CMK (cell line): ENCODE measurements around the gene HDDC3.
A peak's percentile ranks its signal among the peaks of the same experiment; 100 is the strongest.

Experiments
- DNase-seq: peaks from one replicate; pipeline ENCODE4 v3.0.0-alpha.2; 2010; ENCODE audit warnings: low read depth

The HDDC3 gene

DNA sequence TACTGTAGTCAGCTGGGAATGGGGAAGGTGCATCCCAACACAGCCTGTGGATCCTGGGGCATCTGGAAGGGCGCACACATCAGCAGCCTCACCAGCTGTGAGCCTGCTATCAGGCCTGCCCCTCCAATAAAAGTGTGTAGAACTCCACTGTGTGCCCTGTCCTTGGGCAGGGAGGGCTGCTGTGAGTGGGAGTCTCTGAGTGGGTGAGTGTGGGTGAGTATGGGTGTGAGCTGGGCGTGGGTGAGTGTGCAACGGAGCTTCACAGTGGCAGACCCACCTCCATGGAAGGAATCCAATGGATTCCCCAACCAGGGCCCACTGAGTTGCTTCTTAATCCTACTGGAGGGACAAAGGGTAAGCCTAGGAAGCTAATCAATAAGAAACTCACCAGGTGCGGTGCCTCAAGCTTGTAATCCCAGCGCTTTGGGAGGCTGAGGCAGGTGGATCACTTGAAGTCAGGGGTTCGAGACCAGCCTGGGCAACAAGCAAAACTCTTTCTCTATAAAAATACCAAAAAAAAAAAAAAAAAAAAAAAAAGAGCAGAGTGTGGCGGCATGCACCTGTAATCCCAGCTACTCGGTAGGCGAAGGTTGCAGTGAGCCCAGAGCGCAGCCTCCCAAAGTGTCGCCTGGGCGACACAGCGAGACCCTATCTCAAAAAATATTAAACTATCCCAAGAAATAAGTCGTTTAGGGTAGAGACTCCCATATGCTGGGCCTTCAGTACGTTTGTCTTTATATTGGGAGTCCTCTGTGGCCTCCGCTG is 21.8 kb upstream of the HDDC3 start:
- no peak for DNase-seq

GRCh38 chr15:90952901-90953677 is 20.7 kb upstream of the HDDC3 start:
- DNase-seq, result no peak

- DNase-seq, result no peak
These were observed 18.3 kb upstream of the HDDC3 start for GRCh38 chr15:90950676-90951075.

GRCh38 chr15:90949979-90950675 is 17.8 kb upstream of the HDDC3 start:
- no peak for DNase-seq

DNA sequence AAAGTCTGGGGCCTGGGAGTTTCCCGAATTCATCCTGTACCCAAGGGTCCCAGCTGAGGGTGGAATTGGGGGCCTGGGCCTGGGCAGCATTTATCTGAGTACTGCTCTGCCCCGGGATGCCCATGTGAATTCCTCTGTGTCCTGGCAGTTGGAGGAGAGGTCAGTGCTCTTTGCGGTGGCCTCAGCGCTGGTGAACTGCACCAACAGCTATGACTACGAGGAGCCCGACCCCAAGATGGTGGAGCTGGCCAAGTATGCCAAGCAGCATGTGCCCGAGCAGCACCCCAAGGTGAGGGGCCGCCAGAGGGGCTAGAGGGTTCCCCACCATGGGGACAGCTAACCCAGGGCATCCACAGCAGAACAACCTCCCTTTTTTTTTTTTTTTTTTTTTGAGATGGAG is 16.2 kb upstream of the HDDC3 start:
- no peak for DNase-seq

DNA sequence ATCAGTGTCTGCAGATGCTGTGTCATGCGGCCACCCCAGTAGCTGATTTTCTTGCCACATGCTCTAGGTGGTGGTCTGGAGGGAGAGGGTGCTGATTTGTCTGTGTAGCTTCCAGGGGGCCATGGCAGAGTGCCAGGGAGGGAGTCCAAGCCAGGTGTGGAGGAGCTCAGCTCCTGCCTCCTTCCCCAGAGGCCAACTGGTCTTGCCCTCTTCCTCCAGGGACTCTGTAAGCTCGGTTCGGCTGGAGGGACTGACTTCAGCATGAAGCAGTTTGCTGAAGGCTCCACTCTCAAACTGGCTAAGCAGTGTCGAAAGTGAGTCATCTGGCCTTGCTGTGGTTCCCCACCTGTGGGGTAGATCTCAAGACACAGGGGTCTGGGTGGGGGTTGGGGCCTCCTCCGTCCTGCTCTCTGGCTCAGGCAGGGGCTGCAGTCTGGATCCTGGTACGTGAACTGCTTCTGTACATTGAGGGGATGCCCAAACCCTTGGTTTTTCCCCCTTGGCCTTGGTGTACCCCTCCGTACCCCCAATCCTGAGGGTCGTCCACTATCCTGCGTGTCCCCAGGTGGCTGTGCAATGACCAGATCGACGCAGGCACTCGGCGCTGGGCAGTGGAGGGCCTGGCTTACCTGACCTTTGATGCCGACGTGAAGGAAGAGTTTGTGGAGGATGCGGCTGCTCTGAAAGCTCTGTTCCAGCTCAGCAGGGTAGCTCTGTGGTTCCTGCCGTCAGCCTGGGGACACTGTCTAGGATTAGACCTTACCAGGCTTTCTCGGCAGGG is 15.4 kb upstream of the HDDC3 start:
- no peak for DNase-seq

GRCh38 chr15:90946941-90947576 is 14.7 kb upstream of the HDDC3 start:
- no peak for DNase-seq

DNA sequence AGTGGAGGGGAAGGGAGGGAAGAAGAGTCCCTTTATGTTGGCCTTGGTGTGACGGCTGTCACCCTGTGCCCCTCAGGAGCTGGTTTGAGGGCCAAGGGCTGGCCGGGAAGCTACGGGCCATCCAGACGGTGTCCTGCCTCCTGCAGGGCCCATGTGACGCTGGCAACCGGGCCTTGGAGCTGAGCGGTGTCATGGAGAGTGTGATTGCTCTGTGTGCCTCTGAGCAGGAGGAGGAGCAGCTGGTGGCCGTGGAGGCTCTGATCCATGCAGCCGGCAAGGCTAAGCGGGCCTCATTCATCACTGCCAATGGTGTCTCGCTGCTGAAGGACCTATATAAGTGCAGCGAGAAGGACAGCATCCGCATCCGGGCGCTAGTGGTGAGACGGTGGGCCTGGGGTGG is 14.2 kb upstream of the HDDC3 start:
- no peak for DNase-seq

GRCh38 chr15:90945091-90945490 is 12.7 kb upstream of the HDDC3 start:
- DNase-seq, result no peak

GRCh38 chr15:90942354-90943120 is 10.2 kb upstream of the HDDC3 start:
- DNase-seq, result no peak

DNA sequence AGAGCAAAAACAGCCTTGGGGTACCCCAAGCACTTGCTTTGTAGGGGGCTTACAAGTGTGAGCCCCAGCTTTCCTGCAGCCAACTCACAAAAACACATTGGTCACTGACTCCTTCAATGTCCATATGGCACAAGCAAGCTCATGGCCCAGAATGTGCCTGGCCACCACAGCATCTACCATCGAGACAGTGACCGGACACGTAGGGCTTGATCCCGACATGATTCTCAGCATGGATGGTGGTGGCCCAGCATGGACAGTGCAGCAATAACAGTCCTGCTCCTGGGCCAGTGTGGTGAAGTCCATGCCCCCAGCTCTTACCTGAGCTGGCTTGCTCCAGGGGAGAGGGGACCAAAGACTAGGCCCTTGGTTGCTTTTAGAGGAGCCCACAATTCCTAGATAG is 8.7 kb upstream of the HDDC3 start:
- DNase-seq, result no peak

DNA sequence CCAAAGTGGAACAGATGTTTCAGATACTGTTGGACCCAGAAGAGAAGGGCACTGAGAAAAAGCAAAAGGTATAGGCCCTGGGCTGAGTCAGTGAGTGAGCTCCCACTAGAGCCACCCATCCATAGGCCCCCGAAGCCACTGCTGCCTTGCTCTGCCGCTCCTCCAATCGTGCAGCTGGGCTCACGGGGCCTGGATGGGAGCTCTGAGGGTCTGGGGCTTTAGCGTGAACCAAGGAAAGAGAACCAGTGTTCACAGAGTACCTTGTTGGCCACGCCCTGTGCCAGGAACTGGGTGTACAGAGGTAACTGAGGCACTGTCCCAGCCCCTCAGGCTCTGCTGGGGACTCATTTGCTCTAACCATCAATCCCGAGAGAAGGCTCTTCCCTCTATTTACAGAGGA is 7.4 kb upstream of the HDDC3 start:
- no peak for DNase-seq

DNA sequence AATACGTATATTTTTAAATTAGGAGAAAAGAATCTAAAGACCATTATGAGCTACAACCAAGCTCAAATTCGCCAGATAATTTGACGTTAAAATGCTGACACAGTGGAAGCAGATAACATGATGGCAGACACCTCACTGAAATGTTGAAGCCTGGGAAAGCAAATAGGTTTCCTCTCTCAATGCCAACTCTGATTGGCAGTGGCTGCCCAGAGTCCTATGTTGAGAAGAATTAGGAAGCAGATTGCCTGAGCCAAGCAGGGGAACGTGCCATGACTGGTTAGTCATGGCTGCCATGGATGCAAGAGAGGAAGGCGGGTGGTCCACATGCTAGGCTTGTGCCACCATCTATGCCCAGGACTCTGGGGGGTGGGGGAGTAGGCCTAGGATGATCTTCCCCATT is 5.9 kb upstream of the HDDC3 start:
- DNase-seq, result no peak

GRCh38 chr15:90936823-90937222 is 4.5 kb upstream of the HDDC3 start:
- no peak for DNase-seq

- peak; percentile 78 for DNase-seq
These were observed 2.8 kb upstream of the HDDC3 start, which contains the start of gene UNC45A for GRCh38 chr15:90934949-90935751. TSS of gene UNC45A (plus strand) at chr15:90935285. CDS start at chr15:90935325, 40 bp downstream.

- peak; percentile 77 for DNase-seq
These were observed 2.1 kb upstream of the HDDC3 start for GRCh38 chr15:90934256-90934948.

- no peak for DNase-seq
These were observed 952 bp upstream of the HDDC3 start for GRCh38 chr15:90933301-90933700.

GRCh38 chr15:90932660-90932991 is 277 bp upstream of the HDDC3 start:
- DNase-seq, result no peak

GRCh38 chr15:90931575-90931827 is 848 bp downstream of the HDDC3 start:
- no peak for DNase-seq
